ENCODE results near the gene AGPAT2. TPM values are rescaled to one million over a fixed set of nuclear protein-coding genes. Genes with fewer than 3 reads are reported as not detected.

The AGPAT2 gene
- total RNA-seq, 4 donors from 2014 or later = 66.2 to 80.6 (median 75.8) TPM

- H3K27ac ChIP-seq = no peak overlapping the region
- DNase-seq = no peak
- H3K4me3 ChIP-seq = peak overlapping the region in 1 of 4 donors; percentile 35
- WGBS, 2 donors = 30 to 31% methylated on average over 2 to 9 of the region's 10 CpGs
- peaks cover 0 to 20% (median 0%) of the 10 kb centered on the region in 3 donors for H3K4me1 ChIP-seq
- intact Hi-C loops (cut with DNase I) = loop anchor here (10.0 kb wide), 1 partner anchor 467 kb away; no protein-coding TSS in a partner anchor
- H3K9me3 ChIP-seq = no peaks in the 10 kb centered on the region
- H3K27me3 ChIP-seq = peaks cover 0 to 70% (median 6%) of the 10 kb centered on the region in 4 donors
- TF ChIP-seq CTCF (IDR thresholded peaks at IDR 0.05) (no peak), POLR2A (IDR thresholded peaks at IDR 0.05) (no peak)
- no peaks in the 10 kb centered on the region for H3K36me3 ChIP-seq
Observed at GRCh38 chr9:136701668-136702053, 14.4 kb upstream of the AGPAT2 start.

- no peak overlapping the region for H3K27ac ChIP-seq
- no peak for DNase-seq
- H3K36me3 ChIP-seq = no peaks in the 10 kb centered on the region
- TF ChIP-seq POLR2A (IDR thresholded peaks at IDR 0.05) (no peak), CTCF (IDR thresholded peaks at IDR 0.05) (no peak)
- H3K9me3 ChIP-seq = no peaks in the 10 kb centered on the region
- intact Hi-C loops (cut with DNase I) = loop anchor here (10.0 kb wide), 1 partner anchor 466 kb away; no protein-coding TSS in a partner anchor
- H3K4me3 ChIP-seq = peak overlapping the region in 1 of 4 donors; percentile 35
- H3K4me1 ChIP-seq = peaks cover 0 to 25% (median 0%) of the 10 kb centered on the region in 3 donors
- peaks cover 0 to 72% (median 6%) of the 10 kb centered on the region in 4 donors for H3K27me3 ChIP-seq
- WGBS, 2 donors = 17 to 20% methylated on average over 9 to 34 of the region's 38 CpGs
Observed at GRCh38 chr9:136700959-136701667, 13.9 kb upstream of the AGPAT2 start.

GRCh38 chr9:136700304-136700703 lies 13.0 kb upstream of the AGPAT2 start:
- WGBS, 2 donors = 67 to 79% methylated on average over 8 of the region's 13 CpGs
- DNase-seq = no peak
- intact Hi-C loops (cut with DNase I) = loop anchor here (10.0 kb wide), 1 partner anchor 466 kb away; no protein-coding TSS in a partner anchor
- H3K9me3 ChIP-seq = no peaks in the 10 kb centered on the region
- H3K27me3 ChIP-seq = peaks cover 0 to 70% (median 6%) of the 10 kb centered on the region in 4 donors
- no peak overlapping the region for H3K27ac ChIP-seq
- H3K36me3 ChIP-seq = no peaks in the 10 kb centered on the region
- no peak overlapping the region for H3K4me3 ChIP-seq
- peaks cover 0 to 33% (median 3%) of the 10 kb centered on the region in 3 donors for H3K4me1 ChIP-seq
- TF ChIP-seq CTCF (IDR thresholded peaks at IDR 0.05) (no peak), POLR2A (IDR thresholded peaks at IDR 0.05) (no peak)

- DNase-seq = no peak
- no peaks in the 10 kb centered on the region for H3K36me3 ChIP-seq
- peaks cover 0 to 69% (median 6%) of the 10 kb centered on the region in 4 donors for H3K27me3 ChIP-seq
- no peak overlapping the region for H3K4me3 ChIP-seq
- 79 to 82% methylated on average over 11 of the region's 11 CpGs for WGBS, 2 donors
- no peaks in the 10 kb centered on the region for H3K9me3 ChIP-seq
- intact Hi-C loops (cut with DNase I) = no loop called here
- peaks cover 14 to 48% (median 16%) of the 10 kb centered on the region in 3 donors for H3K4me1 ChIP-seq
- TF ChIP-seq POLR2A (IDR thresholded peaks at IDR 0.05) (no peak), CTCF (IDR thresholded peaks at IDR 0.05) (no peak)
- no peak overlapping the region for H3K27ac ChIP-seq
Observed at GRCh38 chr9:136698635-136699246, 11.5 kb upstream of the AGPAT2 start.
